HG02571 (cell line): Measurements from ENCODE around the gene PROZ.

Experiments
- ATAC-seq: cut with Tn5 transposase; IDR thresholded peaks from one replicate; pipeline ENCODE4 v1.9.1; 2021; ENCODE audit warnings: mild to moderate bottlenecking, moderate library complexity; ENCODE audit not compliant: unreplicated experiment

The PROZ gene

DNA sequence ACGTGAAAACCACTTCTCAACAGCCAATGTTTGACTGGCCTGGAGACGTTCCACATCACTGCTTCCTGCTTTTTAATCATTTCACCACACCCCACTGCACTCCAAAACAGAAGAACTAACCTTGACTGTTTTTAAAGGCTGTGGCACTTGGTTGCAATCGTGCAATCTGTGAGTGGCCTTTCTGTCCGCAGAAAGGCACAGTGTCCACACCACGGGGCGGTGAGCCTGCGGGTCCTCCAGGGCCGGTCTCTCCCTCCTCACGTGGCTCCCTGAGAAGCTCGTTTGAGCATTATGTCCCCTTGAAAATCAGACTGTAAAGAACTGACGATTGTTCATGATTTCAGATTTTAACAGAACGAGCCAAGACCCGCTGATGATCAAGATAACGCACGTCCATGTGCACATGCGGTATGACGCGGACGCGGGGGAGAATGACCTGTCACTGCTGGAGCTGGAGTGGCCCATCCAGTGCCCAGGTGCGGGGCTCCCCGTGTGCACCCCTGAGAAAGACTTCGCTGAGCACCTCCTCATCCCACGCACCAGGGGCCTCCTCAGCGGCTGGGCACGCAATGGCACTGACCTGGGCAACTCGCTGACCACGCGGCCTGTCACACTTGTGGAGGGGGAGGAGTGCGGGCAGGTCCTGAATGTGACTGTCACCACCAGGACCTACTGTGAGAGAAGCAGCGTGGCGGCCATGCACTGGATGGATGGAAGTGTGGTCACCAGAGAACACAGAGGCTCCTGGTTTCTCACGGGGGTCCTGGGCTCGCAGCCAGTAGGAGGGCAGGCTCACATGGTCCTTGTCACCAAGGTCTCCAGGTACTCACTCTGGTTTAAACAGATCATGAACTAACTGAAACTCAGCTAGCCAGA is 13.0 kb downstream of the PROZ start:
- ATAC-seq: no peak

GRCh38 chr13:113172419-113172926 is 14.0 kb downstream of the PROZ start:
- ATAC-seq: no peak

DNA sequence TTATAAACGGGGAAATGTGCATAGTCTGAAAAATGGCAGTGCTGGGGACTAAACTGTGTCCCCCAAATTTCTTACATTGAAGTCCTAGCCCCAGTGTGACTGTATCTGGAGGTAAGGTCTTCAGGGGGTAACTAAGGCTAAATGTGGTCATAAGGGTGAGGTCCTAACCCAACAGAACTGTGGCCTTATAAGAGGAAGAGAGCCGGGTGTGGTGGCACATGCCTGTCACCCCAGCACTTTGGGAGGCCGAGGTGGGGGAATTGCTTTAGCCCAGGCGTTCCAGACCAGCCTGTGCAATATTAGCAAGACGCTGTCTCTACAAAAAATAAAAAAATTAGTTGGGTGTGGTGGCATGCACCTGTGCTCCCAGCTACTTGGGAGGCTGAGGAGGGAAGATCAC is 17.8 kb downstream of the PROZ start:
- ATAC-seq: no peak

DNA sequence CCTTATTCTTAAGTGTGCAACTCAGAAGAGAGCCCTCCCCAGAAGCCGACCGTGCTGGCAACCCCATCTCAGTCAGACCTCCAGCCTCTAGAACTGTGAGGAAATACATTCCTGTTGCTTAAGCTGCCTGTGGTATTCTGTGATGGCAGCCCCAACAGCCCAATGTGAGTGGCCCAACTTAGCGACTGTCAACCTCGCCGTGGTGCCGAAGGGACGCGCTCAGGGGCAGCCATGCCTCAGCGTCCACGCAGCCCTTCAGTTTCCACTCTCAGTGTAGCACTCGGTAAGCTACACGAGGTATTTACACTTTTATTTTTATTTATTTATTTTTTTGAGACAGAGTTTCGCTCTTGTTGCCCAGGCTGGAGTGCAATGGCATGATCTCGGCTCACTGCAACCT is 18.4 kb downstream of the PROZ start:
- no peak for ATAC-seq

DNA sequence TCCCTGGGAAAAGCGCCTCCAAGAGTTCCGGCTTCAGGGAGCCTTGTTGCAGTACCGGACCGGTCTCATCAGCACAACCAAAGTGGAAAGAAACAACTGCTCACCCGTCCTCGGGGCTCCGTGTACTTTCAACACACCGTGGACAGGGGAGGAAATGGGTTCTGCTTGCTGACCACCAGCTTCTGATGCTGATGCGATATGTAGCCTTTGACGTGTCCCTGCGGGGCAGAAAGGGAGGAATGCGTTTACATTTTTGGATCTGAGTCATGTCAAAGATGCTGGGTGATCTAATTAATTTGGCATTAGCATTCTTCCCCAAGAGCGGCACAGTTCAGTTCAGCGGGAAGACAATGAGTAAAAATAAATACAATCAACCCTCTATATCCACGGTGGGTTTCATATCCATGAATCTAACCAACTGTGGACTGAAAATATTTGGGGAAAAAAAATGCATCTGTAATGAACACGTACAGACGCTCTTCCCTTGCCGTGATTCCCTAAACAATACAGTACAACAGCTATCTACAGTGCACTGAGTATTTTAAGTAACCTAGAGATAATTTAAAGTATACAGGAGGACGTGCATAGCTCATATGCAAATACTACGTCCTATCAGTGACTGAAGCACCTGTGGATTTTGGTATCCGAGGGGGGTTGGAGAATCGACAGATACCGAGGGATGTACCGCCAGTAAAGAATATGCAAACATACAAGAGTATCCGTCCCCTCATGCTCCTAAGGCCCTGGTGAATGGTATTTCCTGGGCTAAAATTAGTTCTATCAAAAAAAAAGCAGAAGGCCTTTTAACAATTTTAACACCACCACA is 19.8 kb downstream of the PROZ start:
- ATAC-seq: no peak

DNA sequence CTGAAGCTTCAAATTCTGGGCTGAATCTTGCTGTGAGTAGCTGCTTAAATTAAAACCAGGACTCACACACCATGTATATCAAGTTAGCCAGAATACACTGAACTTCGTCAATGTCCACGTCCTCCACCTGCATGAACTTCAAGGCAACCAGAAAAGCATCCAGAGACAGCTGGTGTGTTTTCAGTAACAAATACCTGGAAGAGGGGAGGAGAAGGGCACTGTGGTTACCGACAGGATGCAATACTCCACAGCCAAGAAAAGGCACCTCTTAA is 20.4 kb downstream of the PROZ start:
- ATAC-seq: no peak

- no peak for ATAC-seq
Observed at GRCh38 chr13:113179374-113180230, 21.2 kb downstream of the PROZ start.

- ATAC-seq: no peak
Observed at GRCh38 chr13:113182046-113182445, 23.6 kb downstream of the PROZ start.

GRCh38 chr13:113183450-113184129 is 25.1 kb downstream of the PROZ start:
- no peak for ATAC-seq

DNA sequence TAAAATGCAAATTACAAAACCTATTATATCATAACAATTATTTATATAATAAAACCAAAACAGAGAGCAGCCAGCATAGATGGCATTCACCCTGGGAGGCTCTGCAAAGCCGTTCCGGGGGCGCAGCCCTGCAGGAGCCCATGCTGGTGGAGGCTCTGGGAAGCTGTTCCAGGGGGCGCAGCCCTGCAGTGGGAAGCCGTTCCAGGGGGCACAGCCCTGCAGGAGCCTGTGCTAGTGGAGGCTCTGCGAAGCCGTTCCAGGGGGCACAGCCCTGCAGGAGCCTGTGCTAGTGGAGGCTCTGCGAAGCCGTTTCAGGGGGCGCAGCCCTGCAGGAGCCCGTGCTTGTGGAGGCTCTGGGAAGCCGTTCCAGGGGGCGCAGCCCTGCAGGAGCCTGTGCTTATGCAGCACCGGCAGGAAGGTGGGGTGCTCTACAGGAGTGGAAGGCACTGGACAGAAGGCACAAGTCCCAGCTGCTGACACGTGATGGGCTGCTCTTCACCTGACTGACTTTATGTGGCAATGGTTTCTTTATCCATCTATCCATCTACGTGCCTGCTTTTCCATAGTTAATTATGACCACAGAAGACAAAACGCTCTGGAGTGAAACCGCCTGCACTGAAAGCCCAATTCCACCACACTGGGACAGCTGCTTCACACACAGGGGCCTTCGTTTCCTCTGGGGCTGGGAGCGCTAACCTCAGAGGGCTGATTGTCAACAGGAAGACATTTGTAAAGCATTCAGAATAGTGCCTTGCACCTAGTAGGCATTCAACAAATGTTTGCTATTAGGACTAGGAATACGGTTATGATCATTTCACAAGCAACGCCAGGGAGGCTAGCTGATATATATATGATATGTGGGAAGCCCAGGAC is 26.4 kb downstream of the PROZ start:
- no peak for ATAC-seq

DNA sequence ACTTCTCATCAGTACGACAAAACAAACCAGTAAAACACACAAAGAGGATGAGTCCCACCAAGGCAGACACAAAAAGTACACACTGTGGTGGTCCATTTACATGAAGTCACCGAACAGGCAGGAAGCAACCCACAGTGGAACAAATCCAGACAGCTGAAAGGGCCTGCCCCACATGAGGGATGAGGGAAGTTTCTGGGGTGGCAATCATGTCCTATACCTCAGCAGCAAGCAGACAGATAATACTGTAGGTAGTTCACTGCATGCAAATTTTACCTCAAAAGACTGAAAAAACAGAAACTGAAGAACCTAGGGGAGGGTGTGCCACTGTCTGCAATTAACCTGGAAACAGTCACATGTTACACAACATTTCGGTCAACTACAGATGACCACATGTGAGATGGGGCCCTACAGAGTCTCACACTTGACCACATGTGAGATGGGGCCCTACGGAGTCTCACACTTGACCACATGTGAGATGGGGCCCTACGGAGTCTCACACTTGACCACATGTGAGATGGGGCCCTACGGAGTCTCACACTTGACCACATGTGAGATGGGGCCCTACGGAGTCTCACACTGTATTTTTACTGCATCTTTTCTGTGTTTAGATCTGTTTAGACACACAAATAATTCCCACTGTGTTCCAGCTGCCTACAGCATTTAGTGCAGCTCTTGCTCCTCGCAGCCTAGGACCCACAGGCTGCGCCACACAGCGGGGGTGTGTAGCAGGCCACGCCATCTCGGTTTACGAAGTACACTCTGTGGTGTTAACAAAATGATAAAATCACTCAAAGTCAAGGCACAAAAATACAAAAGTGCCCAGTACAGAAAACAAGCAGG is 27.8 kb downstream of the PROZ start:
- peak; percentile 94 for ATAC-seq

DNA sequence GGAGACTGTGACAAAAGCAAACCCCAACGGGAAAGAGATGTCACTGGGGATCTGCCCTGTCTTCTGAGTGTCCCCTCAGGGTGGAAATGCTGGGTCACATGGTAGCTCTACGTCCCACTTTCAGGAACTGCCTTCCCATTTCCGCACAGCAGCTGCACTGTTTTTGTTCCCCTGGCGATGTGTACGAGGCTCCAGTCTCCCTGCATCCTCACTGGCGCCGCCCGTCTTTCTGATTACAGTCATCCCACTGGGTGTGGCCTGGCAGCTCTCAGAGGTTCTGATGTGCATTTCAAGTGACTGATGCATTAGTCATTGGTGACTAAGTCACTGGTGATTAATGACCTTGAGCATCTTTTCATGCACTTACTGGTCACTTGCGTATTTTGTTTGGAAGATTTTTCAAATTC is 28.8 kb downstream of the PROZ start:
- no peak for ATAC-seq

DNA sequence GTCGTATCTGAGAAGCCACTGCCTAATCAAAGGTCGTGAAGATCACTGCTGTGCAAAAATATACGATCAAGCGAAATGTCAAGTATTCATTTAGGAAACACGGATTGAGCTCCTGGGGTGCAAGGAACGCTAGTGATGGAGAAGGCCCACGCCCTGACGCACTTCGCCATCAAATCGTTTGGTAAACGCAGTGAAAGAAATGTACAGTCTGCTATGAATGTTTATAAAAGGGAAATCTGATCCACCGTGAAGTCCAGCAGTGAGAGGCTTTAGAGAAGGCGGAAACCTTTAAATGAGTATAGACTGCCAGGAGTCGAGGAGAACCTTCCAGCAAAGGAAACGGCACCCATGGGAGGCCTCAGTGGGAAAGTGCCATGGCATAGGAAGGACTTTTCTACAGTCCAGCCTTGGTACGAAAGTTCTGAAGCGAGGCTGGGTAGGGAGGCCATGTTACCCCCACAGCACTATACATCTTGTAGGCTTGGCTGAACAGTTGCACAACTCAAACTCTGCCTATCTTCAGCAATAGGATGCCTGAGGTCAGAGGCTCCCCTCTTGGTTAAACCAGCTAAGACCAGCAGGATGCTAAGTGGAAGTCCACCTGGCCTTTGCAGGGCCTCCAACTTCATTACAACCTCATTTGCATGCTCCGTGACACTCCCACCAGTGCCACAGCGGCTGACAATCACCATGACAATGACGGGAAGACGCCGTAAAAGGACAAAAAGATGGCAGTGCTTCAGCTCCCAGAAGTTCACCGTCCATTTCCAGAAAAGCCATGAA is 29.6 kb downstream of the PROZ start:
- no peak for ATAC-seq

DNA sequence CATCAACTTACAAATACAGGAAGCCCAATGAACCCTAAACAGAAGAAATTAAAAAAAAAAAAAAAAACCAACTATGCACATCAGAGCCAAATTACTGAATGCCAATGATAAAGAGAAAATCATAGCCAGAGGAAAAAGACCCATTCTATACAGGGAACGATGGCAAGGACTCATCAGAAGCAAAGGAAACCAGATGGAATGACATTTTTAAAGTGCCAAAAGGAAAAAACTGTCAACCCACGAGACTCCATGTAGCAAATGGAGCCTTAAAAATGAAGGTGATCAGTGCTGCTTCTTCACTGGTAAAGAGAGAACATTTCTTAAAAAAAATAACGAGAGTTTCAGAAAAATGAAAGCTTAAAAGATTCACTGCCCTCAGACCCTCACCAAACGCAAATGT is 31.7 kb downstream of the PROZ start:
- no peak for ATAC-seq

- no peak for ATAC-seq
Observed at GRCh38 chr13:113192279-113192678, 33.8 kb downstream of the PROZ start.

DNA sequence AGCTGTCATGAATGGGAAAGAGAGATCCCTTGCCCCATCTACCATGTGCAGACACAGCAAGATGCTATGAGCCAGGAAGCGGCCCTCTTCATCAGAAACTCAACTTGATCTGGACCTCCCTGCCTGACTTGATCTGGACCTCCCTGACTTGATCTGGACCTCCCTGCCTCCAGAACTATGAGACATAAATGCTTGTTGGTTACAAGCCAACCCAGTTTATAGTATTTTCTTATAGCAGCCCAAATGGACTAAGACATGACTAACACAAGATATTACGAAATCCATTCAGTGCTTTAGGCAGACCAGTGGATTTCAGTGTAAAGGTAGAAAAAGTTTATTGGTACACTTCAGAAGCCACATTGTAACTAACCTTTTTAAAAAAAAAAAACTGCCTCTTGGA is 34.5 kb downstream of the PROZ start:
- no peak for ATAC-seq

- no peak for ATAC-seq
Observed at GRCh38 chr13:113195360-113195759, 36.9 kb downstream of the PROZ start.
